Caco-2 (cell line): Measurements from ENCODE around the gene LY6G5C. TPM values are rescaled to one million over a fixed set of nuclear protein-coding genes. Genes with fewer than 3 reads are reported as not detected.

ENCODE experiments used
- BruUV-seq: library from RNA; stranded (reverse); fragments of 400-500 nt; replicated peaks from 2 replicates; lab custom pipeline; 2021; lab: Mats Ljungman, UMichigan
- CTCF ChIA-PET: fragments of 300-600 bp; sonication (Branson Sonifier 250); formaldehyde crosslinking; loops from one replicate; lab custom pipeline; 2022; ENCODE audit warnings: antibody characterized with exemption; lab: Charles Lee
- POLR2A ChIA-PET: fragments of 300-600 bp; sonication (Branson Sonifier 250); formaldehyde crosslinking; loops from one replicate; lab custom pipeline; 2022; ENCODE audit warnings: antibody characterized with exemption; lab: Charles Lee
- DNase-seq, 2 experiments: peaks; one replicate each; pipeline versions ENCODE4 v3.0.0 to v3.0.0-alpha.2; 2020 to 2022
- H3K27me3 ChIP-seq: replicated peaks from 2 replicates; pipeline ENCODE4 v1.6.0; 2011; ENCODE audit warnings: low read length; ENCODE audit not compliant: control insufficient read depth, insufficient read depth
- H3K36me3 ChIP-seq: 2 replicates; pipeline ENCODE4 v1.5.1; 2011; ENCODE audit warnings: low read length; ENCODE audit not compliant: control insufficient read depth, insufficient read depth
- H3K4me1 ChIP-seq: fragments of 250-450 bp; sonication (Bioruptor Pico); 2 replicates; pipeline ENCODE4 v1.5.1; 2020; ENCODE audit warnings: mild to moderate bottlenecking
- H3K4me3 ChIP-seq: 2 replicates; pipeline ENCODE4 v1.5.1; 2011; ENCODE audit warnings: low read depth, mild to moderate bottlenecking, control low read depth, low read length
- H3K9me3 ChIP-seq: fragments of 250-450 bp; sonication (Bioruptor Pico); 2 replicates; pipeline ENCODE4 v1.5.1; 2020; ENCODE audit warnings: mild to moderate bottlenecking, moderate library complexity
- H3K27ac Mint-ChIP-seq: one replicate; pipeline ENCODE4 v1.8.0; 2022; ENCODE audit warnings: mixed read lengths; ENCODE audit not compliant: unreplicated experiment
- H3K27me3 Mint-ChIP-seq: one replicate; pipeline ENCODE4 v1.8.0; 2022; ENCODE audit warnings: mixed read lengths; ENCODE audit not compliant: insufficient read depth, unreplicated experiment
- H3K36me3 Mint-ChIP-seq: one replicate; pipeline ENCODE4 v1.8.0; 2022; ENCODE audit warnings: mild to moderate bottlenecking, mixed read lengths; ENCODE audit not compliant: insufficient read depth, unreplicated experiment
- H3K4me1 Mint-ChIP-seq: one replicate; pipeline ENCODE4 v1.8.0; 2022; ENCODE audit warnings: low read depth, mixed read lengths; ENCODE audit not compliant: unreplicated experiment
- H3K4me3 Mint-ChIP-seq: one replicate; pipeline ENCODE4 v1.8.0; 2022; ENCODE audit warnings: mild to moderate bottlenecking, moderate library complexity, mixed read lengths; ENCODE audit not compliant: unreplicated experiment
- H3K9me3 Mint-ChIP-seq: one replicate; pipeline ENCODE4 v1.8.0; 2022; ENCODE audit warnings: mixed read lengths; ENCODE audit not compliant: unreplicated experiment
- intact Hi-C: fragments of 100-400 bp; cut with micrococcal nuclease; formaldehyde crosslinking; loops from one replicate; pipeline ENCODE4 v1.10.0; 2022; ENCODE audit not compliant: unreplicated experiment
- total RNA-seq: library from RNA; stranded (reverse); gene quantifications from 2 replicates; pipeline ENCODE4 v1.2.3, GENCODE V29; 2022
- TF ChIP-seq, protein P1 (sequence below), 2 experiments: fragments of 200-600 bp in 1 of 2; IDR thresholded peaks; 1 replicate in 1 of 2; 2 replicates in 1 of 2; pipeline versions ENCODE4 v1.5.1 to v1.8.0; 2011 to 2022; ENCODE audit warnings: antibody characterized with exemption in 1 of 2, control low read depth in 1 of 2, inconsistent platforms in 1 of 2, low read depth in 1 of 2, low read length in 1 of 2, mild to moderate bottlenecking in 1 of 2, moderate library complexity in 1 of 2; ENCODE audit not compliant: insufficient read depth in 1 of 2, severe bottlenecking in 1 of 2, unreplicated experiment in 1 of 2

LY6G5C gene
- total RNA-seq, 1 experiment from 2014 or later = 2.9 TPM

DNA sequence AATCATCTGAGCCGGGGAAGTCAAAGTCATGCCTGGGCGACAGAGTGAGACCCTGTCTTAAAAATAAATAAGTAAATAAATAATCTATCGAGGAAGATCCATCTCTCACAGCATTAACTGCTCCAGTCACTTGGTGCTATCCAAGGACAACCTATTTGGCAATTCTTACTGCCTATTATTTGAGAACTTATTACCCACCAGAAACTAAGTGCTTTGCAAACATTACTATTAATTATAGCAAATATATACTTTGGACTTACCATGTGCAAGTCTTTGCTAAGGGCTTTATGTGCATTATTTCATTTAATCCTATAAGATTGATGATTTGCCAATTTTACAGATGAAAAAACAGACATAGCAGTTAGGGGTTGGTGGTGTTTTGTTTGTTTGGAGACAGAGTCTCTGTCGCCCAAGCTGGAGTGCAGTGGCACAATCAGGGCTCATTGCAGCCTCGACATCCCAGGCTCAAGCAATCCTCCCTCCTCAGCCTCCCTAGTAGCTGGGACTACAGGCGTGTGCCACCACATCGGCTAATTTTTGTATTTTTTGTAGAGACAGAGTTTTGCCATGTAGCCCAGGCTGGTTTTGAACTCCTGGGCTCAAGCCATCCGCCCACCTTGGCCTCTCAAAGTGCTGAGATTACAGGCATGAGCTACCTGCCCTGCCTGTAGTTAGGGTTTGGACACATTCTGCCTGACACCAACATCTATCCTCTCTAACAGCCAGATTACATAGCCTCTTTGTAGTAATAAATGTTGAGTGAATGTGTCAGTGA lies 26.1 kb downstream of the LY6G5C start:
- H3K4me3 ChIP-seq = peak overlapping the region; percentile 6; the same call in 1 of the 2 replicates
- ChIA-PET CTCF (interaction anchor here (0.6 to 1.1 kb wide), 3 partner anchors 28 to 108 kb away, joined by 3 to 4 read pairs (median 3); partner anchors contain the start of gene ATP6V1G2), POLR2A (interaction anchor here (0.6 to 1.7 kb wide), 11 partner anchors 8 to 208 kb away, joined by 3 to 25 read pairs (median 4); partner anchors contain the start of genes CSNK2B, DDX39B, GPANK1 and HSPA1A)
- peaks cover 46% of the 10 kb centered on the region for H3K4me1 ChIP-seq
- H3K36me3 ChIP-seq = peaks cover 7% of the 10 kb centered on the region
- Mint-ChIP-seq H3K36me3 (peaks cover 65% of the 10 kb centered on the region), H3K4me3 (no peak overlapping the region), H3K9me3 (no peaks in the 10 kb centered on the region), H3K4me1 (peaks cover 41% of the 10 kb centered on the region), H3K27me3 (no peaks in the 10 kb centered on the region), H3K27ac (peak overlapping the region; percentile 74)
- H3K27me3 ChIP-seq = no peaks in the 10 kb centered on the region
- no peaks in the 10 kb centered on the region for H3K9me3 ChIP-seq
- no TSS peak for BruUV-seq
- TF ChIP-seq, protein P1, sequence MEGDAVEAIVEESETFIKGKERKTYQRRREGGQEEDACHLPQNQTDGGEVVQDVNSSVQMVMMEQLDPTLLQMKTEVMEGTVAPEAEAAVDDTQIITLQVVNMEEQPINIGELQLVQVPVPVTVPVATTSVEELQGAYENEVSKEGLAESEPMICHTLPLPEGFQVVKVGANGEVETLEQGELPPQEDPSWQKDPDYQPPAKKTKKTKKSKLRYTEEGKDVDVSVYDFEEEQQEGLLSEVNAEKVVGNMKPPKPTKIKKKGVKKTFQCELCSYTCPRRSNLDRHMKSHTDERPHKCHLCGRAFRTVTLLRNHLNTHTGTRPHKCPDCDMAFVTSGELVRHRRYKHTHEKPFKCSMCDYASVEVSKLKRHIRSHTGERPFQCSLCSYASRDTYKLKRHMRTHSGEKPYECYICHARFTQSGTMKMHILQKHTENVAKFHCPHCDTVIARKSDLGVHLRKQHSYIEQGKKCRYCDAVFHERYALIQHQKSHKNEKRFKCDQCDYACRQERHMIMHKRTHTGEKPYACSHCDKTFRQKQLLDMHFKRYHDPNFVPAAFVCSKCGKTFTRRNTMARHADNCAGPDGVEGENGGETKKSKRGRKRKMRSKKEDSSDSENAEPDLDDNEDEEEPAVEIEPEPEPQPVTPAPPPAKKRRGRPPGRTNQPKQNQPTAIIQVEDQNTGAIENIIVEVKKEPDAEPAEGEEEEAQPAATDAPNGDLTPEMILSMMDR (IDR thresholded peaks at IDR 0.05; ENCODE audit: insufficient read depth in 1 of 2, low read depth in 1 of 2, low read length in 1 of 2, severe bottlenecking in 1 of 2, unreplicated experiment in 1 of 2) = no peak
- intact Hi-C loops = loop anchor here (2.0 kb wide), 1 partner anchor 108 kb away; the partner anchor contains the start of genes ATP6V1G2 and NFKBIL1
- DNase-seq = no peak

DNA sequence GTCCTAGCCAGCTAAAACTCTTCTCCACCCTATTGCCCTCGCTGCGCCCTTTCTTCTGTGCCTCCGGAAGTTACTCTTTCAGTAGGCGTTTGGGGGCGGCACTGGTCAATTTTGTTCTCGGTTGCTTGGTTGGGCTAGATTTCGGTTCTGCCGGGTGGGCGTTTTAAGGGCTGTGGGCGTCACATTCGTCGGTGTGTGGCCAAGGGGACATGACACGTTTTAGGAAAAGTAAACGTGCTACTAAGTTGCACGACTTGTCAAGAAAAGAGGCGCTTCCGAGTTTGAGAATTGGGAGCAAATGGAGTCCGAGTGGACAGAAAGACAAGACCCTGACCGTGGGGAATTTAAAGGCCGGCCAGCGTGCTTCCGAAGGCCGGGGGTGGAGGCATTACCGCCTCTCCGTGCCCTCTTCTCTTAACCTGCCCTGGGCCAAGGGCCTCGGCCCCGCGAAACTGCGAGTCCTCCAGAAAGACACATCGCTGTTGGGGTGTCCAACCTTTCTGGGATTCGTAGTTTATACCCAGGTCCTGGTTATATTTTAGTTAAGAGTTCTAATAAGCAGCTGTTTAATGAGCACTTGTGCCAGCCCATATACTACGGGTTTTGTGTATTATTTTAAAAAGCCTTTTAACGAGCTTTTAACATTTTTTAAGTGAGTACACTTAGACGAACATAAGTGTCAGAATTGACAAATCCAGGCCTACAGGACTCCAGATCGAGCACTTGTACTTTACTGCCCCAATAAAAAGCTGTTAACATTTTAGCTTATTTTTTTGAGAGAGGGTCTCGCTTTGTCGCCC lies 27.7 kb downstream of the LY6G5C start:
- TF ChIP-seq, protein P1 (IDR thresholded peaks at IDR 0.05; ENCODE audit: insufficient read depth in 1 of 2, low read depth in 1 of 2, low read length in 1 of 2, severe bottlenecking in 1 of 2, unreplicated experiment in 1 of 2) = peak in 1 of 2 experiments; percentile 16
- H3K4me1 Mint-ChIP-seq = peaks cover 26% of the 10 kb centered on the region
- Histone ChIP-seq H3K4me3 (peak overlapping the region; percentile 97), H3K4me1 (peaks cover 36% of the 10 kb centered on the region), H3K9me3 (no peaks in the 10 kb centered on the region), H3K27me3 (no peaks in the 10 kb centered on the region), H3K36me3 (peaks cover 7% of the 10 kb centered on the region)
- DNase-seq = peak in 1 of 2 experiments; percentile 90
- ChIA-PET CTCF (interaction anchor here (0.6 to 1.5 kb wide), 4 partner anchors 7 to 210 kb away, joined by 3 to 6 read pairs (median 3); partner anchors contain the start of genes C6orf47, GPANK1 and NEU1), POLR2A (interaction anchor here (0.7 to 1.8 kb wide), 7 partner anchors 8 to 210 kb away, joined by 3 to 17 read pairs (median 7); partner anchors contain the start of genes C6orf47, GPANK1, HSPA1B and LSM2)
- intact Hi-C loops = loop anchor here (1.0 to 2.0 kb wide), 3 partner anchors 7 to 32 kb away; partner anchors contain the start of genes C6orf47 and PRRC2A
- H3K27ac Mint-ChIP-seq = peak overlapping the region; percentile 99
- no peaks in the 10 kb centered on the region for H3K27me3 Mint-ChIP-seq
- H3K4me3 Mint-ChIP-seq = peak overlapping the region; percentile 98
- H3K9me3 Mint-ChIP-seq = no peaks in the 10 kb centered on the region
- peaks cover 68% of the 10 kb centered on the region for H3K36me3 Mint-ChIP-seq
- BruUV-seq = TSS peak; percentile 95
